WTC11 (cell line): ENCODE data around the gene MRPS21. TPM values are rescaled to one million over a fixed set of nuclear protein-coding genes. Genes with fewer than 3 reads are reported as not detected.

Experiments
- ATAC-seq: fragments of 200-7000 bp; cut with Tn5 transposase; 2 replicates; pipeline ENCODE4 v1.10.0; 2021; ENCODE audit warnings: mild to moderate bottlenecking, moderate library complexity
- CTCF ChIA-PET: fragments of 300-600 bp; sonication (Branson Sonifier 250); formaldehyde crosslinking; loops from one replicate; lab custom pipeline; 2021; ENCODE audit warnings: antibody characterized with exemption; lab: Charles Lee
- POLR2A ChIA-PET: fragments of 350-600 bp; sonication (Branson Sonifier 250); formaldehyde crosslinking; loops from one replicate; lab custom pipeline; 2021; ENCODE audit warnings: antibody characterized with exemption; lab: Charles Lee
- DNase-seq: peaks from one replicate; pipeline ENCODE4 v3.0.0; 2021; ENCODE audit warnings: low spot score
- H3K27ac Mint-ChIP-seq: 2 replicates; pipeline ENCODE4 v1.8.0; 2021; ENCODE audit warnings: mixed read lengths
- H3K27me3 Mint-ChIP-seq: 2 replicates; pipeline ENCODE4 v1.8.0; 2021; ENCODE audit warnings: low read depth, mild to moderate bottlenecking, moderate library complexity, mixed read lengths
- H3K36me3 Mint-ChIP-seq: 2 replicates; pipeline ENCODE4 v1.8.0; 2021; ENCODE audit warnings: mixed read lengths
- H3K4me1 Mint-ChIP-seq: 2 replicates; pipeline ENCODE4 v1.8.0; 2022; ENCODE audit warnings: mixed read lengths
- H3K4me3 Mint-ChIP-seq: 2 replicates; pipeline ENCODE4 v1.8.0; 2021; ENCODE audit warnings: mild to moderate bottlenecking, moderate library complexity, mixed read lengths
- H3K9me3 Mint-ChIP-seq: 2 replicates; pipeline ENCODE4 v1.8.0; 2021; ENCODE audit warnings: mixed read lengths
- CDX4 ChIP-seq: fragments of 250-450 bp; sonication (Bioruptor Pico); IDR thresholded peaks from 2 replicates; pipeline ENCODE4 v1.9.0; 2021; ENCODE audit warnings: moderate library complexity, mild to moderate bottlenecking, inconsistent platforms, borderline replicate concordance
- CREM ChIP-seq: sonication (generic); formaldehyde crosslinking; IDR thresholded peaks from 2 replicates; pipeline ENCODE4 v1.8.1; 2022; ENCODE audit warnings: mild to moderate bottlenecking, missing genetic modification reagents, moderate library complexity
- ERG ChIP-seq: fragments of 250-450 bp; sonication (Bioruptor Pico); IDR thresholded peaks from 2 replicates; pipeline ENCODE4 v1.8.0; 2021; ENCODE audit warnings: mild to moderate bottlenecking
- ESRRA ChIP-seq: sonication (generic); formaldehyde crosslinking; IDR thresholded peaks from 2 replicates; pipeline ENCODE4 v1.8.1; 2022; ENCODE audit warnings: mild to moderate bottlenecking, missing genetic modification reagents, borderline replicate concordance
- FOXK1 ChIP-seq: sonication (generic); formaldehyde crosslinking; IDR thresholded peaks from 2 replicates; pipeline ENCODE4 v1.8.0; 2022; ENCODE audit warnings: mild to moderate bottlenecking, moderate library complexity, missing genetic modification reagents
- GRHL2 ChIP-seq: fragments of 250-450 bp; sonication (Bioruptor Pico); IDR thresholded peaks from 2 replicates; pipeline ENCODE4 v1.8.0; 2022; ENCODE audit warnings: mild to moderate bottlenecking, moderate library complexity; ENCODE audit not compliant: insufficient replicate concordance, severe bottlenecking
- HMGA2 ChIP-seq: fragments of 250-450 bp; sonication (Bioruptor Pico); IDR thresholded peaks from 2 replicates; pipeline ENCODE4 v1.4.0; 2021; ENCODE audit warnings: mild to moderate bottlenecking, moderate library complexity
- KAT7 ChIP-seq: sonication (generic); formaldehyde crosslinking; IDR thresholded peaks from 2 replicates; pipeline ENCODE4 v1.8.1; 2023; ENCODE audit warnings: missing genetic modification reagents, mild to moderate bottlenecking, borderline replicate concordance
- NFATC4 ChIP-seq: fragments of 250-450 bp; sonication (Bioruptor Pico); IDR thresholded peaks from 2 replicates; pipeline ENCODE4 v1.9.0; 2021; ENCODE audit warnings: mild to moderate bottlenecking
- NR1H2 ChIP-seq: sonication (generic); formaldehyde crosslinking; IDR thresholded peaks from 2 replicates; pipeline ENCODE4 v1.9.0; 2021; ENCODE audit warnings: mild to moderate bottlenecking, moderate library complexity, missing genetic modification reagents
- OVOL2 ChIP-seq: fragments of 250-450 bp; sonication (Bioruptor Pico); IDR thresholded peaks from 2 replicates; pipeline ENCODE4 v1.9.0; 2021; ENCODE audit warnings: mild to moderate bottlenecking, borderline replicate concordance
- PRRX2 ChIP-seq: fragments of 250-450 bp; sonication (Bioruptor Pico); IDR thresholded peaks from 2 replicates; pipeline ENCODE4 v1.8.0; 2021; ENCODE audit warnings: mild to moderate bottlenecking
- SOX15 ChIP-seq: fragments of 250-450 bp; sonication (Bioruptor Pico); IDR thresholded peaks from 2 replicates; pipeline ENCODE4 v1.9.0; 2021; ENCODE audit warnings: mild to moderate bottlenecking
- SP1 ChIP-seq: sonication (generic); formaldehyde crosslinking; conservative IDR thresholded peaks from 2 replicates; pipeline ENCODE4 v1.8.1; 2022; ENCODE audit warnings: missing genetic modification reagents
- STAT6 ChIP-seq: sonication (generic); formaldehyde crosslinking; conservative IDR thresholded peaks from 2 replicates; pipeline ENCODE4 v1.8.1; 2023; ENCODE audit warnings: mild to moderate bottlenecking, low read depth, missing genetic modification reagents, moderate library complexity
- TEAD1 ChIP-seq: sonication (generic); formaldehyde crosslinking; IDR thresholded peaks from 2 replicates; pipeline ENCODE4 v1.8.0; 2022; ENCODE audit warnings: mild to moderate bottlenecking, missing genetic modification reagents
- USF1 ChIP-seq: sonication (generic); formaldehyde crosslinking; IDR thresholded peaks from 2 replicates; pipeline ENCODE4 v1.8.0; 2022; ENCODE audit warnings: mild to moderate bottlenecking, missing genetic modification reagents
- USF2 ChIP-seq: sonication (generic); formaldehyde crosslinking; IDR thresholded peaks from 2 replicates; pipeline ENCODE4 v1.8.1; 2023; ENCODE audit warnings: mild to moderate bottlenecking, missing genetic modification reagents, moderate library complexity
- ZBTB43 ChIP-seq: sonication (generic); formaldehyde crosslinking; IDR thresholded peaks from 2 replicates; pipeline ENCODE4 v1.8.1; 2023; ENCODE audit warnings: mild to moderate bottlenecking, missing genetic modification reagents
- ZNF232 ChIP-seq: sonication (generic); formaldehyde crosslinking; IDR thresholded peaks from 2 replicates; pipeline ENCODE4 v1.8.0; 2022; ENCODE audit warnings: mild to moderate bottlenecking, missing genetic modification reagents
- ZNF317 ChIP-seq: sonication (generic); formaldehyde crosslinking; IDR thresholded peaks from 2 replicates; pipeline ENCODE4 v1.8.1; 2023; ENCODE audit warnings: low read depth, mild to moderate bottlenecking, moderate library complexity, missing genetic modification reagents, borderline replicate concordance
- ZNF396 ChIP-seq: fragments of 250-450 bp; sonication (Bioruptor Pico); IDR thresholded peaks from 2 replicates; pipeline ENCODE4 v1.8.0; 2021; ENCODE audit warnings: mild to moderate bottlenecking, moderate library complexity, borderline replicate concordance
- ZNF425 ChIP-seq: fragments of 250-450 bp; sonication (Bioruptor Pico); conservative IDR thresholded peaks from 2 replicates; pipeline ENCODE4 v1.9.0; 2021; ENCODE audit warnings: mild to moderate bottlenecking
- total RNA-seq: library from RNA; stranded (reverse); gene quantifications from 3 replicates; pipeline ENCODE4 v1.2.3, GENCODE V29; 2021

The MRPS21 gene
- total RNA-seq, 1 experiment from 2014 or later: 105 TPM

GRCh38 chr1:150282558-150282958 lies 11.1 kb upstream of the MRPS21 start:
- Mint-ChIP-seq H3K27me3 (peaks cover 36% of the 10 kb centered on the region), H3K9me3 (no peaks in the 10 kb centered on the region), H3K4me3 (peak overlapping the region; percentile 91), H3K27ac (peak overlapping the region; percentile 95), H3K36me3 (peaks cover 18% of the 10 kb centered on the region), H3K4me1 (peaks cover 22% of the 10 kb centered on the region)
- POLR2A ChIA-PET: interaction anchor here (0.5 to 3.2 kb wide), 10 partner anchors 9 to 395 kb away, joined by 4 to 23 read pairs (median 5); partner anchors contain the start of genes APH1A, C1orf54, CA14 and RPRD2
- CTCF ChIA-PET: interaction anchor here (0.5 to 7.6 kb wide), 4 partner anchors 10 to 589 kb away, joined by 3 to 123 read pairs (median 26); partner anchors contain the start of genes C1orf54 and CA14
- TF ChIP-seq ESRRA (no peak), STAT6 (CRISPR knock-in tag) (no peak), HMGA2 (CRISPR knock-in tag) (no peak), TEAD1 (CRISPR knock-in tag) (no peak), GRHL2 (CRISPR knock-in tag) (no peak), CREM (CRISPR knock-in tag) (0 out of 2 replicates have a peak, but pooled peaks have one; percentile 55), OVOL2 (no peak), FOXK1 (CRISPR knock-in tag) (0 out of 2 replicates have a peak, but pooled peaks have one; percentile 3), ERG (CRISPR knock-in tag) (no peak), ZNF317 (CRISPR knock-in tag) (no peak), SOX15 (CRISPR knock-in tag) (no peak), USF2 (peak; percentile 82), USF1 (CRISPR knock-in tag) (peak; percentile 76), SP1 (peak; percentile 2; the same call in 1 of the 2 replicates), ZNF396 (no peak), NR1H2 (CRISPR knock-in tag) (no peak), ZNF425 (CRISPR knock-in tag) (no peak), ZBTB43 (CRISPR knock-in tag) (0 out of 2 replicates have a peak, but pooled peaks have one; percentile 45), CDX4 (no peak), ZNF232 (CRISPR knock-in tag) (no peak; the same call in 1 of the 2 replicates), NFATC4 (CRISPR knock-in tag) (no peak), PRRX2 (CRISPR knock-in tag) (0 out of 2 replicates have a peak, but pooled peaks have one; percentile 44), KAT7 (no peak)
- no peak for DNase-seq
- peak; percentile 23 for ATAC-seq
